Posterior vena cava (tissue), 2 donors: Measurements from ENCODE around the gene MTCL1. TPM values are rescaled to one million over a fixed set of nuclear protein-coding genes. Genes with fewer than 3 reads are reported as not detected.

ENCODE experiments used
- DNase-seq: peaks from one replicate; pipeline ENCODE4 v3.0.0-alpha.2; 2020; ENCODE audit warnings: low spot score
- intact Hi-C, 2 donors: fragments of 100-400 bp; cut with DNase I; formaldehyde crosslinking; loops; one replicate each; pipeline versions ENCODE4 v1.14.1 to v1.14.2; 2022 to 2023
- total RNA-seq, 2 donors: library from RNA; stranded (reverse); fragmentation: NEBNext Ultra II Directional; extraction: Animal tissue kit (Norgen Biotek cat#: 25700); gene quantifications; one replicate each; pipeline ENCODE4 v1.2.1, GENCODE V29; 2021
- donor health status: DM: yes; HTN: yes; CAD: no.
- donor health status: DM: yes; HTN: yes; CAD: no.

MTCL1 gene
- total RNA-seq, 2 donors from 2014 or later: 7.4 to 17.2 TPM

GRCh38 chr18:8816220-8816619 is 110.9 kb downstream of the MTCL1 start:
- intact Hi-C loops: no loop called here
- DNase-seq: no peak

- intact Hi-C loops: no loop called here
Observed at GRCh38 chr18:8816816-8817215, 111.5 kb downstream of the MTCL1 start.

GRCh38 chr18:8818982-8819381 is 113.6 kb downstream of the MTCL1 start:
- no peak for DNase-seq
- intact Hi-C loops: no loop called here

More at GRCh38 chr18:8816816-8817215, 111.5 kb downstream of the MTCL1 start:
- no peak for DNase-seq

- intact Hi-C loops: loop anchor here in 1 of 2 donors (10.0 kb wide), 1 partner anchor 164 kb away; no protein-coding TSS in a partner anchor
Observed at GRCh38 chr18:8820396-8821082, 115.2 kb downstream of the MTCL1 start.

GRCh38 chr18:8821083-8821465 is 115.7 kb downstream of the MTCL1 start:
- intact Hi-C loops: loop anchor here in 1 of 2 donors (10.0 kb wide), 1 partner anchor 164 kb away; no protein-coding TSS in a partner anchor
- no peak for DNase-seq

More at GRCh38 chr18:8820396-8821082, 115.2 kb downstream of the MTCL1 start:
- no peak for DNase-seq

GRCh38 chr18:8821531-8821930 is 116.2 kb downstream of the MTCL1 start:
- DNase-seq: no peak
- intact Hi-C loops: loop anchor here in 1 of 2 donors (10.0 kb wide), 1 partner anchor 163 kb away; no protein-coding TSS in a partner anchor

GRCh38 chr18:8822643-8823042 is 117.3 kb downstream of the MTCL1 start:
- intact Hi-C loops: loop anchor here in 1 of 2 donors (10.0 kb wide), 1 partner anchor 162 kb away; no protein-coding TSS in a partner anchor
- no peak for DNase-seq

- intact Hi-C loops: loop anchor here in 1 of 2 donors (10.0 kb wide), 1 partner anchor 161 kb away; no protein-coding TSS in a partner anchor
- no peak for DNase-seq
Observed at GRCh38 chr18:8823530-8823929, 118.2 kb downstream of the MTCL1 start.

GRCh38 chr18:8824846-8825245 is 119.5 kb downstream of the MTCL1 start:
- intact Hi-C loops: loop anchor here in 1 of 2 donors (10.0 kb wide), 1 partner anchor 160 kb away; no protein-coding TSS in a partner anchor
- DNase-seq: no peak

GRCh38 chr18:8825273-8825672 is 119.9 kb downstream of the MTCL1 start:
- intact Hi-C loops: loop anchor here in 1 of 2 donors (10.0 kb wide), 1 partner anchor 160 kb away; no protein-coding TSS in a partner anchor
- no peak for DNase-seq

GRCh38 chr18:8825729-8826375 is 120.5 kb downstream of the MTCL1 start:
- DNase-seq: no peak
- intact Hi-C loops: loop anchor here in 1 of 2 donors (10.0 kb wide), 1 partner anchor 159 kb away; no protein-coding TSS in a partner anchor

- no peak for DNase-seq
- intact Hi-C loops: loop anchor here in 1 of 2 donors (10.0 kb wide), 1 partner anchor 158 kb away; no protein-coding TSS in a partner anchor
Observed at GRCh38 chr18:8826514-8826913, 121.2 kb downstream of the MTCL1 start.

- DNase-seq: no peak
- intact Hi-C loops: loop anchor here in 1 of 2 donors (10.0 kb wide), 1 partner anchor 158 kb away; no protein-coding TSS in a partner anchor
Observed at GRCh38 chr18:8826971-8827370, 121.6 kb downstream of the MTCL1 start.

GRCh38 chr18:8828300-8828699 is 122.9 kb downstream of the MTCL1 start:
- intact Hi-C loops: loop anchor here in 1 of 2 donors (10.0 kb wide), 1 partner anchor 157 kb away; no protein-coding TSS in a partner anchor
- no peak for DNase-seq

GRCh38 chr18:8828798-8829197 is 123.4 kb downstream of the MTCL1 start:
- no peak for DNase-seq
- intact Hi-C loops: loop anchor here in 1 of 2 donors (10.0 kb wide), 1 partner anchor 156 kb away; no protein-coding TSS in a partner anchor

- no peak for DNase-seq
- intact Hi-C loops: no loop called here
Observed at GRCh38 chr18:8830067-8831060, 125.0 kb downstream of the MTCL1 start.

- intact Hi-C loops: no loop called here
- DNase-seq: no peak
Observed at GRCh38 chr18:8831112-8831511, 125.8 kb downstream of the MTCL1 start.

- DNase-seq: no peak
- intact Hi-C loops: no loop called here
Observed at GRCh38 chr18:8831531-8831930, 126.2 kb downstream of the MTCL1 start.

- no peak for DNase-seq
- intact Hi-C loops: no loop called here
Observed at GRCh38 chr18:8833480-8833879, 128.1 kb downstream of the MTCL1 start.
